Colonic mucosa (tissue), 4 donors: ENCODE measurements around the gene TMEM51. TPM values are rescaled to one million over a fixed set of nuclear protein-coding genes. Genes with fewer than 3 reads are reported as not detected.

Source experiments
- DNase-seq: peaks from one replicate; pipeline ENCODE4 v3.0.0-alpha.2; 2020
- H3K27ac ChIP-seq: fragments of 200-600 bp; one replicate; pipeline ENCODE4 v1.8.0; 2021
- H3K27me3 ChIP-seq: fragments of 200-600 bp; one replicate; pipeline ENCODE4 v1.8.0; 2021
- H3K36me3 ChIP-seq: fragments of 200-600 bp; one replicate; pipeline ENCODE4 v1.8.0; 2021
- H3K4me1 ChIP-seq: fragments of 200-600 bp; one replicate; pipeline ENCODE4 v1.8.0; 2021; ENCODE audit warnings: mild to moderate bottlenecking
- H3K4me3 ChIP-seq: fragments of 200-600 bp; one replicate; pipeline ENCODE4 v1.8.0; 2021
- H3K9ac ChIP-seq, 2 donors: one replicate each; pipeline ENCODE4 v1.7.0; 2013; ENCODE audit warnings: control low read depth in 2 of 2, low read depth in 2 of 2, low read length in 2 of 2
- H3K9me3 ChIP-seq: fragments of 200-600 bp; one replicate; pipeline ENCODE4 v1.8.0; 2021
- CTCF ChIP-seq: fragments of 200-600 bp; IDR thresholded peaks from one replicate; pipeline ENCODE4 v1.8.0; 2022; ENCODE audit warnings: antibody characterized with exemption, mild to moderate bottlenecking
- intact Hi-C: fragments of 100-400 bp; cut with DNase I; formaldehyde crosslinking; loops from one replicate; pipeline ENCODE4 v1.14.1; 2022
- total RNA-seq, 2 donors: library from RNA; stranded (reverse); fragmentation: NEBNext Ultra II Directional in 1 of 2; extraction: Animal tissue kit (Norgen Biotek cat#: 25700) in 1 of 2; gene quantifications; one replicate each; pipeline ENCODE4 v1.2.1, GENCODE V29; 2021
- donor health status: healthy.
- donor health status: DM: no; HTN: no; CAD: no.
- donor health status: DM: no; HTN: no; CAD: no.

Gene TMEM51
- total RNA-seq, 2 donors from 2014 or later = 21.3 to 28.6 TPM

- no peak for TF ChIP-seq CTCF
Measured at GRCh38 chr1:15107911-15108310, 45.6 kb upstream of the TMEM51 start.

GRCh38 chr1:15110128-15110866, 43.2 kb upstream of the TMEM51 start:
- Histone ChIP-seq H3K27ac (no peak overlapping the region), H3K9ac (no peak overlapping the region), H3K4me1 (no peaks in the 10 kb centered on the region), H3K27me3 (no peaks in the 10 kb centered on the region), H3K36me3 (no peaks in the 10 kb centered on the region), H3K9me3 (no peaks in the 10 kb centered on the region), H3K4me3 (no peak overlapping the region)
- no peak for TF ChIP-seq CTCF
- DNase-seq = no peak
- intact Hi-C loops = no loop called here

More at GRCh38 chr1:15107911-15108310, 45.6 kb upstream of the TMEM51 start:
- DNase-seq = no peak
- Histone ChIP-seq H3K27me3 (no peaks in the 10 kb centered on the region), H3K27ac (no peak overlapping the region), H3K4me3 (no peak overlapping the region), H3K36me3 (no peaks in the 10 kb centered on the region), H3K9me3 (no peaks in the 10 kb centered on the region), H3K4me1 (no peaks in the 10 kb centered on the region), H3K9ac (no peak overlapping the region)
- intact Hi-C loops = no loop called here

GRCh38 chr1:15110867-15111230, 42.7 kb upstream of the TMEM51 start:
- intact Hi-C loops = no loop called here
- no peak for TF ChIP-seq CTCF
- no peaks in the 10 kb centered on the region for H3K36me3 ChIP-seq
- no peaks in the 10 kb centered on the region for H3K4me1 ChIP-seq
- H3K9ac ChIP-seq = no peak overlapping the region
- no peaks in the 10 kb centered on the region for H3K27me3 ChIP-seq
- no peak overlapping the region for H3K4me3 ChIP-seq
- no peaks in the 10 kb centered on the region for H3K9me3 ChIP-seq
- H3K27ac ChIP-seq = no peak overlapping the region
- DNase-seq = no peak

- no peak overlapping the region for H3K9ac ChIP-seq
- no peak for TF ChIP-seq CTCF
- no peak overlapping the region for H3K4me3 ChIP-seq
- intact Hi-C loops = no loop called here
- H3K36me3 ChIP-seq = no peaks in the 10 kb centered on the region
- no peak for DNase-seq
- no peaks in the 10 kb centered on the region for H3K4me1 ChIP-seq
- H3K27ac ChIP-seq = no peak overlapping the region
- H3K9me3 ChIP-seq = no peaks in the 10 kb centered on the region
- no peaks in the 10 kb centered on the region for H3K27me3 ChIP-seq
Measured at GRCh38 chr1:15113146-15113545, 40.4 kb upstream of the TMEM51 start.

GRCh38 chr1:15114884-15115283, 38.7 kb upstream of the TMEM51 start:
- Histone ChIP-seq H3K36me3 (no peaks in the 10 kb centered on the region), H3K27me3 (no peaks in the 10 kb centered on the region), H3K9me3 (no peaks in the 10 kb centered on the region), H3K9ac (no peak overlapping the region), H3K4me1 (no peaks in the 10 kb centered on the region), H3K27ac (no peak overlapping the region), H3K4me3 (no peak overlapping the region)
- intact Hi-C loops = no loop called here
- DNase-seq = no peak
- TF ChIP-seq CTCF = no peak
